8988T (cell line): ENCODE results near the gene MEG3.
"Not testable (repeated sequence)": the region's sequence is repeated elsewhere in the genome, so short reads cannot be mapped to it uniquely, and the experiment has no call there.

Experiments used
- DNase-seq: peaks from one replicate; pipeline ENCODE4 v3.0.0; 2011

Gene MEG3

DNA sequence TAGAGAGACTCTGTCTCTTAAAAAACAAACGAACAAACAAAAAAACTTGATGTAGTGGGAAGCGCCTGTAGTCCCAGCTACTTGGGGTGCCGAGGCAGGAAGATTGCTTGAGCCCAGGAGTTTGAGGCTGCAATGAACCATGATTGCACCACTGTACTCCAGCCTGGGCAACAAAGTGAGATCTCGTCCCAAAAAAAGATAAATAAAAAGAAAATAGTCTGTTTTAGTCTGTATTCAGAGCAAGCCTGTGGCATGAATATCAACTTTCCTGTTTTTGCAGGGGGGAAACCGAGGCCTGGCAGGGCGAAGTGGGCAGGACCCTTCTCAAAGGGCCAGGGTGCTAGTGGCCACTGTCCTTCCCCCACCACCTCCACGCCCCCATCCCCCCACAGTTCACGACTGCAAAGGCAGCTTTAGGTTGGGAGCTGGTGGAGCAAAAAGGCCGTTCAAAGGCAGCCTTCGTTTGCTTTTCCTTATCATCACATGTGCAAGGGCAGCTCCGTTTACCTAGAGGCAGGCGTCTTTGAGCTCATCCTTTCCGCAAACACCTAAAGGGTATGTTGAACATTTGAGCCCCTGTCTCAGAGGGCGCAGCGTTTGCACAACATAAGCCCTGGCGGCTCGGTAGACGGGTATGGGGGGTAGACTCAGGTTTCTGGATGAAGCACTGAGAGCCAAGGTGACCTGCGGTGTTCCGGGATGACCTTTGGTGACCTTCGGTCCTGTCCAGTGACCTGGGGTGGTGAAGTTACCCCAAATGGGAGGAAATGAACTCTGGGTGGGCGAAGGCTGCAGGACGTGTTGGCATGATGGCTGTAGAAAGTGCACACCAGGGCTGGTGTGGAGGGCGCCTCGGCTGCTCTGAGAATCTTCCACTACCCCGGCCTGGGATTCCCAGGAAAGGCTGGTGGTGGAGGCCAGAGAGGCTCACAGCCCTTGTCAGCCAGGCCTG, 8.7 kb upstream of the MEG3 start:
- DNase-seq: no peak

DNA sequence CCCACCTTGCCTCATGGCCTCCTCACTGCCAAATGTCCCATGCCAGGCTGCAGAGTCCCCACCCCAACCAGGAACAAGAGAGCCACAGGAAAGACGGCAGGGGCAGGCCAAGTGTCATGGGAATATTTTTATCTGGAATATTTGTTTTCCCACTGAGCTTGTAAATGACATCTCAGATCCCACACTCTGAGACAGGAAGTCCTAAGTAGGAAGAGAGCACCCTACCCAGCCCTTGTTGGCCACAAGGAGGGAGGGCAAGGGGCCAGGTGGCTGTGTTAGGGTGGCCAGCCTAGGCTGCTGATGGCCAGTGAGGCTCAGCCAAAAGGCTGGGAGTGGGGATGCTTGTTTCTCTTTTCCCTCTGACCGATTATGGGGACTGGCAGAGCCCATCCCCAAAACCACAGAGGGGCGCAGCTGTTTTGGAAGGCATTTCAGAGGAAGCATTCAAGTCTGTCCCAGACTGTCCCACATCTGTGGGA, 7.7 kb upstream of the MEG3 start:
- DNase-seq: no peak

DNA sequence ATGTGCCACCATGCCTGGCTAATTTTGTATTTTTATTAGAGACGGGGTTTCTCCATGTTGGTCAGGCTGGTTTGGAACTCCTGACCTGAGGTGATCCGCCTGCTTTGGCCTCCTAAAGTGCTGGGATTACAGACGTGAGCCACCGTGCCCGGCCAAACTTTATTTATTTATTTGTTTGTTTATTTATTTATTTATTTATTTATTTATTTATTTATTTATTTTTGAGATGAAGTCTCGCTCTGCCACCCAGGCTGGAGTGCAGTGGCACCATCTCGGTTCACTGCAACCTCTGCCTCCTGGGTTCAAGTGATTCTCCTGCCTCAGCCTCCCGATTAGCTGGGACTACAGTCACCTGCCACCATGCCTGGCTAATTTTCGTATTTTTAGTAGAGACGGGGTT, 7.0 kb upstream of the MEG3 start:
- DNase-seq: not testable (repeated sequence)

DNA sequence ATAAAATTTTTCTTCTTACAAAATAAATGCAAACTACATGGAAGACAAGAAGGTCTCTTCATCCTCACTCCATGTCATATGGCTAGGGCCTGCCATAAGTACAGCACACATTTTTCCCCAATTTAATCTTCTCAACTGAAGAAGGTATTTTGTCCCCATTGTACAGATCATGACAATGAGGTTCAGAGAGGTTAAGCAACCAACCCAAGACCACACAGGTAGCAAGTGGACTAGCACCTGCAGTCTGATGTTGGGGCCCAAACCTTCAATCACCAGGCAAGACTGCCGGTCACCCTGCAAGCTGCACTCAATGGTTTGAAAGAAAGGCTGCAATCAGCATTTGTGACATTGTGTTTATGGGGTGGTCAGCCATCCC, 6.5 kb upstream of the MEG3 start:
- DNase-seq: no peak

DNA sequence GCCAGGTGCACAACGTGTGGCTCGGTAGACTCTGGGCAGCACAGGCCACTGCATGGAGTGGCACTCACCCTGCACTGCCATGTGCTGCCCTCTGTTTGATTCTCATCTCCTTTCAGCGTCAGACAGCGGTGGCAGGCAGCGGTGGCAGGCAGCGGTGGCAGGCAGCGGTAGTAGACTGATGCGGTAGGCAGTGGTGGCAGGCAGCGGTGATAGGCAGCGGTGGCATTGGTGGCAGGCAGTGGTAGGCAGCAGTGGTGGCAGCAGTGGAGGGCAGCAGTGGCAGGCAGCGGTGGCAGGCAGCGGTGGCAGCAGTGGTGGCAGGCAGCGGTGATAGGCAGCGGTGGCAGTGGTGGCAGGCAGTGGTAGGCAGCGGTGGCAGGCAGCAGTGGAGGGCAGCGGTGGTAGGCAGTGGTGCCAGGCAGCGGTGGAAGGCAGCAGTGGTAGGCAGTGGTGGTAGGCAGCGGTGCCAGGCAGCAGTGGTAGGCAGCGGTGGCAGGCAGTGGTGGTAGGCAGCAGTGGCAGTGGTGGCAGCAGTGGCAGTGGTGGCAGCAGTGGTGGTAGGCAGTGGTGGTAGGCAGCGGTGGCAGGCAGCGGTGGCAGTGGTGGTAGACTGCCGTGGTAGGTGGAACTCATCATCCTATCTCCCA, 6.0 kb upstream of the MEG3 start:
- no peak for DNase-seq

DNA sequence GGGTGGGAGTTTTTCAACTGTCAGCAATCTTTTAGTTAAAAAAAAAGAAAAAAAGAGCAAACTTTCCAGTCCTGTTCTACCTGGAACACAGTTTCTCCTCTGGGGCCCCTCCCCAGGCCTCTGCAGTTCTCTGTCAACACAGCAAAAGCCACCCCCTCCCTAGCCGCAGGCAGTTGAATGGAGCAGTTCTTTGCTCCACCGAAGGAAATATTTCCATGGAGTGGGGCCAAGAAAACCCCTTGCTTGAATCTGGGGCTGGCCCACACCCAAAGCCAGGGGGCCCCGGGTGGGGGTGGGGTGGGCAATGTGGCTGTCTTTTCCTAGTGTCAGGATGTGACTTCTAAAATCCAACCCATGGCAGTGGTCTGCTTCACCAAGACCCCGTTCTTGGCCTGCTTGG, 5.0 kb upstream of the MEG3 start:
- no peak for DNase-seq

DNA sequence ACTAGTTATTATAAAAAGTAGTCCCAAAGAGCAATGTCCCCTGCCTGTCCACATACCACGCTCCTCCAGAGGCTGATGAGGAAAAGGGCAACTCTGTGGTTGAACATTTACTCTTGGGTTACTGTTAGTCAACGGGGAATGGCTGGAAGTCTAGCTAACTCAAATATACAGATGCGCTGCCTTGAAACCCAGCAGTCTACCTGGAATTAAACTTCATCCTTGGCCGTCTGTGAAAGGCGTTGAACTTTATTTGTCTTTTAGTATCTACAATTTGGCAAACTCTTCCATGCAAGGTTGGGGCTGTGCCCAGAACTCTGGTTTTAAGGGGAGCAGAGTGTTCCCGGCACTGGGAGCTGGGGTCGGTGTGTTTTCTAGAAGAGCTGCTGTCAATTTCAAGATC, 3.9 kb upstream of the MEG3 start:
- DNase-seq: no peak

DNA sequence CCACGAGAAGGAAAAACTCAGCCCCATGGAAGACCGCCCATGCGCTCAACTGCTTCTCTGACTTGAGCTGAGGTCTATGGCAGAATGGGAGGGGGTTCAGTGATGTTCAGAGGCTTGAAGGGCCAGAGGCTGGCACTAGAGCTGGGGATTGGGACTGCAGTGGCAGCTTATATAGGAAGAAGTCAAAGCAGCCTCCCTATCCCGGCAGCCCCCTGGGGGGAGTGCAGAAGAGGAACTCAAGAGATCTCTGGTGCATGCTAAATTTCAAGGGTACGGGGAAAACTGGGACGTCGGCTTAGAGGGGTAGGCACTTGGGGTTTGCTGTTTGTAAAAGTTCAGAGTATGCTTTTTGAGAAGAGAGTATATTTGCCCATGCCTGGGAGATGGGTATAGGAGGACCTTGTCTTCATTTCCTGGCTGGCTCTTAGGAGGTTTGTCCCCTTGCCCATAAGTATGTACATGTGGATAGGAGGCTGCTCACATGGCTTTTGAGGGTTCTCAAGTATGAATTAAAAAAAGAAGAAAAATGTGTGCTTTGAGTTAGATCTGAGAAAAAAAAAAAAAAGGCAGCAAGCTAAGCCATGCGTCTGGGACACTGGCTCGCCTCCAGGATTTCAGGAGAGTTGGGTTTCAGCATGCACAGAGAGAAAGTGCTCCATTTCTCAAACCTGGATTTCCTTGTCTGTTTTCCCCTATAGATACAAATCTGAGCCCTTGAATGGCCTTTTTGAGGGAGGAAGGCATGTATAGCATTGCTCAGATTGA, 3.2 kb upstream of the MEG3 start:
- no peak for DNase-seq

DNA sequence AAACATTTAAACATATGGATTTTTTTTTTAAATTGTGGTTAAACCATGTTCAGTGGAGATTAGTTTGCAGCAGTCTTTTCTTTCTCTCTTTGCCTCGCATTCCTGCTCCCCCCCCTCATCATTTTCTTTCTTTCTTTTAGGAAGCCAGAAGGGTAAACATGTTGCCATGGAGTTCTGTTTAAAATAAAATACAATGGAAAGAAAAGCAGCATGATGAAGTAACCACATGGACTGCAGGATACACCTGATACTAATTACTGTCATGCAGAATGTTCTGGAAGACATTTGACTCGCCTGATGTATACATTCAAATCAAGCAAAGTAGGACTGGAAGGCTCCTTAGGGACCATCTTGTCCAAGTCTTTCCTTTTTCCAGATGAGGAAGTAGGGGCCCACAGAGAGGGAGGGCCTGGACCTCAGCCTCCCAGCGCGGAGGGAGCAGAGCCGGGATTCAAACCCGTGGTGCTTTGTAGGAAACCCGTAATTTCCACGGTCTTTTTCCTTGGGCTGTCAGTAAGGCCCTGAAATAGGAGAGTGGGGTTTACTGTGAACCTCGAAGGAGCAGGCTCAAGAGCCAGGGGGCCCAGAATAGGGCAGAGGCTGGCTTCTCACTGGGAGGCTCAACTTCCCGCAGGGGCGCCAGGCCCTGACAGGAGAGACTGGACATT, 2.4 kb upstream of the MEG3 start:
- DNase-seq: no peak

DNA sequence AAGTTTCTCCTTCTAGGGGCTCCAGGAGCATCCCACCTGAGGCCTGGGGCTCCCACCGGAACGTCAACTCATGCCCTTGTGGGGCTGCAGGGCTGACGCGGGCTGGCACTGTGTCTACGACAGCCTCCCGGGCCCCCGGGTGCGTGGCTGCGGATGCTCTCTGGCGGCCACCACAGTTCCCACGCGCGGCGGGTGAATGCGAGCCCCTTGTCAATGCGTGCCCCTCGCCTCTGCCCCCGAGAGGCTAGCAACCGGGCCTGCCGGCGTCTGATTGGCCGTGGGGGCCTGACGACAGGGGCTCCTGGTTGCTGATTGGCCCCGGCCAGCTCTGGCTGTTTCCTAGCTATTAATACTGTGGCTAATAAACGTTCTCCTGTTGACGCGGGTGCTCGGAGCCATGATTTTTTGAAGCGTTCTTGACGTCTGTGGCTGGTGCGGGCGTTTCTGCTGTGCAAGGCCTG, 1.8 kb upstream of the MEG3 start:
- no peak for DNase-seq

DNA sequence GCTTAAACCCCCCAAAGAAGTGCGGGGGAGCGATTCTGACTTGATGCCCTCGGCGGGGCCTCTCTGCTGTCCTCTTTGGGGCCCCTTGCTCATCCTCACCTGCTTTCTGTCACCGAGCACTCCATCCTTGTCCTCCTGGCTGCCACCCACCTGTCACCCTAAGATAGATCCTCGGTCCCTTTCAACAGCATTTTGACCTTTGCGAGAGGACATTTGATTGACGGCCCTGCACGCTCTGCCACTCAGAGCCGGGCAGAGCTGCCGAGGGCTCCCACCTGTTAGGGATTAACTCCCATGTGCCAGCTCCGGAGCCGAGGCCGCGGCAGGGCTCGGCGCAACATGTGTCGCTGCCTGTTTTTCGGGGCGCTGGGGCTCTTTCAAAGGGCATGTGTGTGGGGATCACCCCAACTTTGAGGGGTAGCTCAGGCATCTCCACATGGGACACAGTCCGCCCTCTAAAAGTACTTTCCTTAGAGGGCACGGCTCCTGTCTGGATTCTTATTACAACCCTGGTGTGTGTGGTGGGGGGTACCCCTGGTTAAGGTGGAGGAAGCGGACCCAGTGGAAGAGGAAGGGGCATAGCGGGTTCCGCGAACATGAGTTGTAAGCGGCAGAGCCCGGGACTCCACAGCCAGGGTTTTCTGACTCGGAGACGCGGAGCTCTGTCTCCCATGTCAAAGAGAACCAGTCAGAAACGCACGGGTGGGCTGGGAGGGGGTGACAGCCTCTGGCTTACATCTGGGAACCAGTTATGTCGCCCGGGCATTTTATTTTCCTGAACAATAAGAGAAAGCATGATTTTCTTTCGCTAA, 811 bp upstream of the MEG3 start:
- no peak for DNase-seq

DNA sequence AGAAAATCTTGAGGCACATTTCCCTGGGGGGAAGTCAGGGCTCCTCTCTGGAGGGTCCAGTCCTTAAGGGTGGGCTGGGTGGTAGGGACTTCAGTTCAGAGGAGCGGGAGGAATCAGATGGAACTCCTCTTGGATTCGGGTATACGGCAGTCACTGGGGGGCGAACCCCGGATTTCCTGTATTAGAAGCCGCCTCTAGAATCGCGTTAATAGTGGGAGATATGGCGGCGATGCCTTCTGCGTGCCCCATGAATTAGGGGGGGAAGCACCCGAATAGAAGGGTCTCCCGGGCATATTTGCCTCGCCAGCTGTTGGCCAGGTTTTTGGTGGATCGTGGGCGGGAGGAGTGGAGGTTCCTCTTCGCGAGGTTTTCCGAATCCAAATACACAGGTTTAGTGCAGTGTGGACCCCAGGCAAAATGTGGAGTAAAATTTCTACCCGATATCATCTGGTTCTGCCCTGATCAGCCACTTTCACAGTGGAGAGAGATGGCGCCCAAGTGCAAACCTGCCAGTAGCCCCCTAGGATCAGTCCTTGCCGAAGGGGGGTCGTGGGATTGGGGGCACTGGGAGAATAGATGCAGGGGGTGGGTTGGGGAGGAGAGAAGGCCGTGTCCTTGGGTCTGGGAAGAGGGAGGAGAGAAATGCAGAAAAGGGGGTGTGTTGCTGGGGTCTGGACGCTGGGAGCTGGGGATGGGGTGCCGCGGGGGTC, 628 bp downstream of the MEG3 start:
- no peak for DNase-seq

DNA sequence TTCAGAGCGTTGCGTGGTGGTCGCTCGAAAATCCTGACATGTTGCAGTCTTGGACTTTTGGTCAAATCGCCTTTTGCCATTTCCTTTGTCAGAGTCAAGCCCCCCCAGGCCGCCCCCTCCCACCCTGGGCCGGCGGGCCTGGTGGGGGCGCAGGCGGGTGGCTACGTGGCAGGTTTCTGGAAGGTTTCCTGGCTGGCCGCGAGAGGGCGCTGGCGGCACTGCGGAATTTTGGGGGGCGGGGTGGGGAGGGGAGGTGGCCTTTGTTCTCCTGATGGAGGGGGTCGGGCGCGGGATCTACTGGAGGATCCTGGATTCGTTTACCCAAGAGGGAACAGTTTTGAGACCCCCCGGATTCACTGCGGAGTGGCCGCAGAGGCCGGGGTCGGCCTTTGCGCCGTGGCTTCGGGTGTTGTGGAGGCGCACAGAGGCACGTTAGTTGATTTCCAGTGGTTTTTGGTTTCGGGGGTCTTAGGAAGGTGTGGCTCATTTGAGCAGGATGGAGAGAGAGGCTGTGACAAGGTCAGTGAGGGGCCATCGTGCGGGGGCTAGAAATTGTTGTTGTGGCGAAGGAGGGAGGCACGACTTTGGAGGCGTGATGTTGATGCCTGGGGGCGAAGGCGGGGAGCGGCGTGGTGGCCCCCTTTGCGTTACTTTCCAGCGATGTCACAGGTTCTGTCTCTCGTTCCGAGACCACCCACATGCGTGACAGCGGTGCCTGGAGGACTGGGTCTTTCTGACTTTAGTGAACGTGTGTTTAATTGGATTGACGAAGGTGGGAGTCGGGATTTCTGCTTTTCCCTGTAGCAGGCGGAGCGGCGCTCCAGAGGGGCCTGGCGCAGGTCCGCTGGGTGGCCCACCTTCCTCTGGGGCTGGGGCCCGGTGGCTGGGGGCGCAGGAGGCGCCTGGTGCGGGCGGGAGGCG, 1.4 kb downstream of the MEG3 start:
- no peak for DNase-seq

DNA sequence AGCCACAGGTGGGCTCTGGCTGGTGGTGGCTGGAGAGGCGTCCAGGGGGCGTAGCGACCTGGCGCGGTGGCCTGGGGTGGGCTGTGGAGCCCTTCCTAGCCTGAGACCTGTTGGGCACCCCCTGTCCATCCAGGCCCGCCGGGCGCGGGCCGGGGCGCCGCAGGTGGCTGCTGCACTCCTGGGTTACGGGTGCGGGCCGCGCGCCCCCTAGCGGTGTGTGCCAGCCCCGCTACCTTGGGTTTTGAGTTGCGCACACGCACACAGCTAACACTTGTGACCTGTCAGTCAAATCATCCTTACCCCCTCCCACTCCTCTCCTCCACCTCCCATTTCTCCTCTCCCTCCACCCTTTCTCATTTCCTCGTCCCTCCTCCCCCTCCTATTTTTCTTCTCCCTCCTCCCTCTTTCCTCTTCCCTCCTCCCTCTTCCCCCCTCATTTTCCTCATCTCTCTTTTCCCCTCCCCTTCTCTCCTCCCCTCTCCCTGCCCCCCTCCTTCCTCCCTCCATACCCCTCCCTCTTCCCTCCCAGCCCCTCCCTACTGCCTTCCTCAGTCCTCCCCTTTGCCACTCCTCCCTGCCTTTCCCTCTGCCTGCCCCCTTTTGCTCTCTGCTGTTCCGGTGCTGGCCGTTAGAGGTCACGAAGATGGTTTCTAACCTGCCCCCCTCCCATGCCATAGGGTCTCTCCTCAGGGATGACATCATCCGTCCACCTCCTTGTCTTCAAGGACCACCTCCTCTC, 2.3 kb downstream of the MEG3 start:
- no peak for DNase-seq

DNA sequence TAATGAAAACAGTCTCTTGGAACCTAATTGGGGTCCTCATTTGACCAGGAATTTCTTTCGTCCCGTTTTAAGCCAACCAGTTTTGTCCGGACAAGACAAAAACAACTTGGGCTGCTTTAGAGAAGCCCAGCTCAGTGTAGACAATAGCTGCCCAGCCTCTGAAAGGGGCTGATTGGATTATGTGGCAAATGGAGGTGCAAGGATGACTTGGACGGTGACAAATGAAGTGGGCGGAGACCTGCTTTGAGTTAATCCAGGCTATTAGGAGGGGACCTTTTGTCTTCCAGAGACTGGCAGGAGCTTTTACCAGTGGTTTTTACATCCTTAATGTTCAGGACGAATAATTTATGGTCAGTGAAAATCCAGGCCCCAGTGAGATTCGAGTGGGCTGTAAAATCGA, 4.8 kb downstream of the MEG3 start:
- DNase-seq: no peak

DNA sequence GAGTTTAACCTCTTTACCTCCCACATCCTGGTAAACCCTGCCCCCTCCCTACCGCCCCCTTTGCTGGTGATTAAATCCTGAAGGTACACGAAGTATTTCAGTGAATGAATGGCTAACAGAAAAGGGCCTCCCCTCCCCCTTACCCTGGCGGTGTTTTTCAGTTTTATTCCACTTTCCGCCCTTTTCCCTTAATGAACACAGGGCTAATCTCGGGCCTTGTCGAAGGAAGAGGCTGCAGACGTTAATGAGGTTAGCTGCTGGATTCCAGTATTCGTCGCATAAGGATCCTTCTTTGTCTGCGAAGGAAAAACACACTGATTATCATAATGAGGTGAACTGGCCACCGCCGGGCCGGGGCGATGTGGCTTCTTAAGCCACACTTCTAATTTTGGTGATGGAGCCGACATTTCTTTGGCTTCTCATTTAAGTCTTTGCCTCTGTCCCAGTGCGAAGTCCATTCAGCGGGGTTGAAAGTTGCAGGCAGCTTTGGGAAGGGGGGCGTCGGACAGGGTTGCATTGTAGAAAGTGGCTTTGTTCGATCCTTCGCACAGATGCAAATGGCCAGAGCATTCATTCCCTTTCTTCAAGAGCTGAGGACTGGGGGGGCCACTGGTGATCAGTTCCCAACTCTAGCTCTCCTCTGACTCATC, 6.5 kb downstream of the MEG3 start:
- DNase-seq: no peak

DNA sequence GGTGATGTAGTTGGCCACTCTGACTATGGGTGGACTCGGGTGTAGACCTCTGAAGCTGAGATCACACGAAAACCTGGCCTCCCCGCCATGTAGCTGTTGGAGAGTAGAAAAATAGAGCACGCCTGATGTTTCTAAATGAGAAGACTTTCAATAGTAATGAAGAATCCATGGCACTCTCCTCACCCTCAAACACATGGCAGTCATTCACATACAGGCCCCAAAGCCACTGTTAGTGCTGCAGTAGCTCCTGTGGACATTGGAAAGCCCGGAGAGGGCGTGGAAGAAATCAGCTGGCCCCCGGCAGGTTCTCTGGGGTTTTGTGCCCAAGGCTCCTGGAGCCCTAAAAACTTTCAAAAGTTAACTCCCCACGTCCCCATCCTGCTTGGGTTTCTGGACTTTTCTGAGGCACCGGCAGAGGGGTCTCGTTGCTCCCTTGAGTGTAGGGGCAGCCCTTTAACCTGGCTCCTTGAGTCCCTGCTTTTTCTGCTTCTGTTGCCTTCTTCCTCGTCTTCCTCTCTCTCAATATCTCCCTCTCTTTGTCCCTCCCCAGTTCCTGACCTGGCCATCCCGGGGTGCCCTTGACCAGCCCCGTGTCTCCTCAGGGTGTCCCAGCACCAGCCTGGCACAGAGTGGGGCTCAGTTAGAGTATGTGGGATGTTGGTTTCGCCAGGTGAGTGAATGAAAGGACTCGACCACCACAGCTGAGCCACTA, 8.3 kb downstream of the MEG3 start:
- no peak for DNase-seq
